NCI-H2196 treated with DMSO at 0.1 percent for 48 hours (cell line): ENCODE results near the gene RSPH9.
A peak's percentile ranks its signal among the peaks of the same experiment; 100 is the strongest.

Experiments
- DNase-seq: peaks from one replicate; lab custom pipeline; 2025; ENCODE audit not compliant: unreplicated experiment; lab: John Stamatoyannopoulos, UW

The RSPH9 gene

DNA sequence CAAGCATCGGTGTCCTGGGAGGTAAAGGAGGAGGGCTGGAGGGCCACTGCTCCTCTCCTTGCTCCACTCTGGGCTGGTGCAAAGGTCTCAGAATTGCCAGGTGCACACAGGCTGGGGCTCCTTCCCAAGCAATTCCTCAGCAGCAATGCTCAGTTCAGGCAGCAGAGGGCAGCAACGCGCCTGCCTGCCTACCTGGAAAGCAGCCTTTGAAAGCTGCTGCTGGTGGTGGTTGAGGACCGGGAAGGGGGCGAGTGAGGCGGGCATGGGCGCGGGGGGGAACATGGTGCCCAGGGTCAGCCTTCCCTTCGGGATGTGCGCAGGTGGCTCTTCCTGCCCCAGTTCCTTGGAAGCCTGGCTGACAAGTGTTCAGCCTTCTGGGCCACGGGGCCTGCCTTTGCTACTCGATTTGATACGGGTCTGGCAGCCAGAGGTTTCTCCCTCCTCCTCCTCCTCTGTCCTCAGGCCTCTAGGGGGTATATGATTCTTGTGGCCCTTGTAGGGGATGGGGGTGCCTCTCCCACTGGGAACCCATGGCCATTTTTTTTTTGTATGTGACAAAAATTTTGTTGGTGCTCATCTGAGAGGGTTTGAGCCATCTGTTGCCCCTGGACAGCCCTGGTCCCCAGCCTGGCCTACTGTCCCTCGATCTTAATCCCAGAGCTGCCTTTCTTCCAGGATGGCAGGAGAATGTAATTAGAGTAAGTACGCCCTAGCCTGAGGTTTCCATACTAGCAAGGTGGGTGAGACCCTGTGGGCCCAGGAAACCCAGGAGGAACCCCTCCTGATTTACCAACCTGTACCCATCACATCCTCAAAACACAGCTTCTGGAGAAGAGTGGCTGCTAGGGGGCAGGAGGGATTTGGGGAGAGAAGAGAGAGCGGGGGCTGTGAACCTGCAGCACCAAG, 22.7 kb downstream of the RSPH9 start:
- DNase-seq = peak; percentile 31

DNA sequence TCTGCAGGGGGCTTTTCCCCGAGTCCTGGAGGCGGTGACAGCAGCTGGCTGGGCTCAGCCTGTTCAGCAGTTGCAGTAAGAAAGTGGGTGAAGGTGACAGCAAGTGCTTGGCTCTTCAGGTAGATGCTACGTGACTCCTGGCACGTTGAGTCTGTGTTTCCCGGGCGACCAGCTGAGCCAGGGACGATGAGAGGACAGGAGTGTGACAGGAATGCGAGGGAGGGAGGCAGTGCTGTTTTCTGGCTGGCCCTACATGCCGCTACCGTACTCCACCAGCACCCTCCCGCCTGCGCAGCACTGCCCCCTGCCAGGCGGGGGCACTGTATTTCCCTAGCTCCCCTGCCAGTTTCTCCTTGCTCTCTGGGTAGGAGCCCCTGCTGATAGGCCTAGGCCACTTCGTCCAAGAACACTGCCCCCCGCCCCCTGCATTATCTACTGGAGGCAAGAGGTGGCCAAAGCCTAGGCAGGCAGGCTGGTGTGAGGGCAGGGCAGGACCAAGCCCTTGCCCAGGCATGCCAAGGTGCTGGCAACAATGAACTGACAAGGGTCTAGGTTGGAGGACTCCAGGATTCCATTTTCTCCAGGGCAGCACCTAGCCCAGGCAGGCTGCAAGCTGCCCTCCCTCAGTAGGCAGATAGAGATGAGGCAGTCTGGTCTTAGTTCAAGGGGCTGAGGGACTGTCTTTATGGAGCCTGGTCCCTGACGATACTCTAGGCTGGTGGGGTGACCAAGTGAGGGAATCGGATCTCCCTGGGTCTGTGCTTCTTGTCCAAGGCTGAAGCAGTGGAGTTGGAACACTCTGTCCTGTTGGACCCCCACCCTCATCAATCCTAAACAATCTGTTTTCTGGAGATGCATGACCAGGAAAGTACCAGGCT, 23.6 kb downstream of the RSPH9 start:
- peak; percentile 11 for DNase-seq

DNA sequence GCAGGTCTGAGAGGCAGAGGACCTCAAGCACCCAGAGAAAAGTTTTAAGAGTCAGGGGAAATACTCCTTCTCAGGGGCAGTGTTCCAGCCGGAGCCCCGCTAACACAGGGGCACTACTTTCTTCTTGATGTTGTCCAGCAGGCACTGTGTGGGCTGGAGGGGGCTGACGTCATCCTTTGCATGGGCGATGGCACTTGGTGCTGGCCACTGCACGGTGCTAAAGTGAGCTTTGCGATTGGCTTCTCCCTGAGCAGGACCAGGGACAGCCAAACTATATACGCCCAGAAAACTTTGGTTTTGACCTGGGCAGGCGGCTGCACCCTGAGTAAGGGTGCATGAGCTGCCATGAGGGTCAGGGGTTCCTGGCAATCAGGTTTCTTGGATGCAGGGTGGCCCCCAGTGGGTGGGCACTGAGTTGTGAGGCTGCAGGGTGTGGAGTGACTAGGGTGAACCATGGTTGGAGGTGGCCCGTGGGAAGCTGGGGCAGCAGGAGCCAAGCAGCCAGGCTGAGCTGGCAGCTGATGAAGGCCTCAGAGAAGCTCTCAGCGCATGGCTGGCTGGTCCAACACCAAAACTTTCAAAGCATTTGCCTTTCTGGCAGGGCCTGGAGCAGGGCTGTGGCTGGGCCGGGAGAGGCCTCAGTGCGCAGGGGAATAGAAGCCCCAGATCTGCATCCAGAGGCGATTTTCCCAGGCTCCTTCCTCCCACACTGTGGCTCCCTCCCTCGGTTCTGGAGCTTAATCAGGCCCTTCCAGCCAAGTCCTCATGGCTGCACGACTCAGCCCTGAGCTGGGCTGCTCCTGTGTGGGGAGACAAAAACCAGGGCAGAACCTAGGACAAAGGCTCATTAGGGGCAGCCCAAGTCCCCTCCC, 24.4 kb downstream of the RSPH9 start:
- DNase-seq = no peak

DNA sequence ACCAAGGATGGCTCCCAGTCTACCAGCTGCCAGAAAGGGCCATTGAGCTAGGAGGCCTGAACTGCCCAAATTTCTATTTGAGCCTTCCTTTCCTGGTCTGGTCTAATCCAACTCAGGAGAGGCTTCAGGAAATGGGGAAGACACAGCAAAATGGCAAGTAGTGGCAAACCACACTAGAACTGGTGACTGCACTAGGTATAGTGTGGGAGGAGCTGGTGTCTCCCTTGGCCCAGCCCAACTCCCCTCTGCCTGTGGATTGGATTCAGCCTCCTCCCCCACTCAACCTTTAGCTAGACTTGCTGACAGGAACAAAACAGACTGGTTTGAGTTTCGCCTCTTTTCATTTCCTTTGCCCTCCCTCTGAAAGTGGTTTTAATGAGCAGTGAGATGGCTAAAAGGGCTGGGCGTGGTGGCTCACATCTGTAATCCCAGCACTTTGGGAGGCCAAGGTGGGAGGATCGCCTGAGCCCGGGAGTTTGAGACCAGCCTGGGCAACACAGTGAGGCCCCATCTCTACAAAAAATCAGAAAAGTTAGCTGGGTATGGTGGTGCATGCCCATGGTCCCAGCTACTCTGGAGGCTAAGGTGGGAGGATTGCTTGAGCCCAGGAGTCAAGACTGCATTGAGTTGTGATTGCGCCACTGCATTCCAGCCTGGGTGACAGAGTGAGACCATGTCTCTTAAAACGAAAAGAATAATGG, 25.2 kb downstream of the RSPH9 start:
- DNase-seq = no peak

DNA sequence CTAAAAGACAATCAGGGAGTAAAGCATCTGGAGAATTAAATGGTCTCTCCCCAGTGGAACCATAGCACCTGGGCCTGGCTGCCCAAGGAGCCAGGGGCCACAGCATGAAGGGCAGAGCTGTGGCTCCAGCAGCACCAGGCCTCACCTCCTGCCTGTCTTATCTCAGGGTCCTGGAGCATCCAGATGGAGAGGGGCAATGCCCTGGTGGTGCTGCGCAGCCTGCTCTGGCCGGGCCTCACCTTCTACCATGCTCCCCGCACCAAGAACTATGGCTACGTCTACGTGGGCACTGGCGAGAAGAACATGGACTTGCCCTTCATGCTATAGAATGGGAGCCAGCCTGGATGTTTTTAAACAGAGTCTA, 25.8 kb downstream of the RSPH9 start:
- DNase-seq = no peak

DNA sequence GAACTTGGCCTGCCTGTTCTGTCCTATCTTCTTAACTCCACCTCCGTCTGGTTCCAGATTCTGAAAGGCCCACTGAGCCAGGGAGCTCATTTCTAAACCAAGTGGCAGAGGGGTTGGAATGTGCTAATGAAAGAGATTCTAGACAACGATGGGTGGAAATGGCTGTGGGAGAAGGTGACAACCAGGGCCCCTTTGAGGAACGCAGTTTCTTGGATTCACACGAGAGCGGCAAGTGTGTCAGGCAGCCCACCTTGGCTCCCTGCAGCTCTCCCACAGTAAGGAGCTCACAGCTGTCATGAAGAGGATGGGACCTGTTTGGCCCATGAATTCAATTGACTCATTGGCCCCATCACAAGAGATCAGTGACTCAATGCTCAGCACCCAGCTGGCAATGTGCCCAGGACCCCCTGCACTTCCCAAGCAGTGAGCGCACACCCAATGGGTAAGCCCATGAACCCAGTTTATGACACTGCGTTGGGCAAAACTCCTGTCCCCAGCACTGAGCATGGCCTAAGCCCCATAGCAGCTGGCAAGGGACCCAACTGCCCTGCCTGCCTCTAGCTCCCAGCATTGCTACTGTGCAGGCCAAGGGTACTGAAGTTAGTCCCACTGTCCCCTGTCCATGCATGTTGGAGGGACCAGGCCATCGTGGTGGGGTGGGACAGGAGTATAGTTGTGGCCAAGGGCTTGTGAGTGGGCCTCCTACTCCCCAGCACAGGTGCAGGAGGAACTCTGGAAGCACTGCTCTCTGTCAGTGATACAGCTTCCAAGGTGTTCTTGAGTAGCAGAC, 26.4 kb downstream of the RSPH9 start:
- DNase-seq = no peak

DNA sequence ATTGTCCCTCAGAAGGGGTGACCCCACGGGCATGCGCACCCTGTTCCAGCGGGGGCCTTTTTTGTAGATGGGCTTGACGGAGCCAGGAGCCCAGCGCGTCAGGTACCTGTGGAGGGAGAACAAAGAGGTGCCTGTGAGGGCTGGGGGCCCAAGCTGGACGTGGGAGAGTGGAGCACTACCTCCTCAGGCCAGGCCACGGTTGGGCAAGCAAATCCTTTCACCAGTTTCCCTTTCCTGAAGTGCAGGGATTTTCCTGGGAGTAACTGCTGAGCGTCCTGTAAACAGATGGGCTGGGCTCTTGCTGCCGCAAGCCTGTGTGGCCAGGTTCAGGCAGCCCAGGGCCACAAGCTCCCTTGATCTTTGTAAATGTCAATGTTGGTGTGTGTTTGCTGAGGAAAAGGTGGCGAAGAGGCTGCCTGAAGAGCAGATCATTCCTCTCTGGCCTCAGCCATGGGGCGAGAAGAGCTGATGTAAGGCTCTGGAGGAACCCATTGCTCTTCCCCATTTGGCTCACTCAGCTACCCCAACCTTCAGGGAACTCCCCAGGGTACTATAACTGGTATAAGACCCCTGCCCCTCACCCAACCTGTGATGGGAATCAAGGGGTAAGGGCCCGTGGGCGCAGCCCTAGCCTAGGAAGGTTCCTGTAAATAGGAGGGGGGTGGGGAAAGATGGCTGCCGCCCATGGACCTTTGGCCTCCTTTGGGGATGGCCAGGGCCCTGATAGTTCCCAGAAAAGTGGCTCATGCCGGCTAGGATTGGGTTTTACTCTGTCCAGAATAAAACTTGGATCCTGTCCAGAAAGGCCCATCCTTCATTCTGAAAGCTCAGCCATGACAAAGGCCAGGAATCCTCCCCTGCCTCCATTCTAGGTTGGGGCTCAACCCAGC, 27.2 kb downstream of the RSPH9 start:
- no peak for DNase-seq

DNA sequence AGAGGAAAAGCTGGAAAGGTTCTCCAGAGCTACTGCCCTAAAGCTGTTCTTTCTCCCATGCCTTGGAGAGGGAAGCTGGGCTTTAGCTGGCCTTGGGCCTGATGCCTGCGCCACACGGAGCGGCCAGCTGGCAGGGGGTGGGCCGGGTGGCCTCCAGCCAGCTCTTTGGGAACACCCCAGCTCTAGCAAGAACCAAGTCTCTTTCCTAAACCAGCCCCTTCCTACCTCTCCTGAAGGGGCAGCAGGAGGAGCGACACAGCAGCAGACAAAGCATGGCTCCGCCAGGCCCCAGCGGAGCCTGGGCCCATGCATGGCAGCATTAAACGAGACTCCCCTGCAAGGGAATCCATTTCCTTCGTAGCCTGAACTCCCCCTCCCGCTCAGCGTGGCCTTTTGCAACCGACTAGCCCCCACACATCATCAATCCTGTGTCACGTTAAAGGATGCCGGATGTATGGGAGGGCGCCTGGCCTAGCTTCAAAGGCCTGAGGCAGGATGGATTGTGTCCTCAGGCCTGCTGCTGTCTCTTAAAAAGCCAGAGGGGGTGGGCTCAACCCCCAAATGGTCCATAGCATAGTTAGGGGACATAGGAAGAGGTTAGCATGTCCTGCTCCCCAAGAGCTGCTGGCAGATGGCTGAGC, 28.7 kb downstream of the RSPH9 start:
- DNase-seq = no peak

DNA sequence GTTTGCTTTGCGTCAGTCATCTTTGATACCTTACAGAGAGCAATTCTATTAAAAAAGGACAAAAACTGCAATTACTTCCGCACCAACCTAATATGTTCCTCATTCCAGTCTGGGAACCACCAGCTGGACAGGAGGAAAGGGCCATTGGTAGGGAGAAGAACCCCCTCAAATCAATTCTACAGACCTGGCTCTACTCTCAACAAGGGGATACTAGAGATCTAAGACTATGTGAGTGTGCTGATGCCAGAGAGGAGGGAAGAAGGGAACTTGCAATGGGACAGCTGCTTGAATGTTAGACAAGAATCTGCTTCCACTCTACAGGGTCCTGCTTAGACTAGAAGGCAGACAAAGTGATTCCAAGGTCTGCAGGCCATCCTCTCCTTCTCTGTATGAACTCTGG, 29.5 kb downstream of the RSPH9 start:
- no peak for DNase-seq

DNA sequence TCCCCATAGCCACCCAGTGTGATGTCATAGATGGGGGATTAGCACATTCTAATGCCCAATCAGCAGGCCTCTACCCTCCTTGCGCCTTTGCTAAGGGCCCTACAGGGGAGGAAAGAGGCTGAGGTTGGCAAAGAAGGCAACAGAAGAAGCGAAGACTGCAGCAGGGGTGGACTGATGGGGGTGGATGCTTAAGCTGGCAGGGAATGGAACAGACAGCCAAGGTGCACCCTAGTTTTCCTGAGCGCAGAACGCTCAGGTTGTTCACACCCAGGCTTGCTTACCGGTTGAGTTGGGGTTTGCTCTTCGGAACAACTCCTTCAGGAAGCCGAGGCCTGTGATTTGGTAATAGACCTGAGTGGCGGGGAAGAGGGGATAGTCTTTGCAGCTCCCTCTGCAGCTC, 30.1 kb downstream of the RSPH9 start:
- DNase-seq = no peak

DNA sequence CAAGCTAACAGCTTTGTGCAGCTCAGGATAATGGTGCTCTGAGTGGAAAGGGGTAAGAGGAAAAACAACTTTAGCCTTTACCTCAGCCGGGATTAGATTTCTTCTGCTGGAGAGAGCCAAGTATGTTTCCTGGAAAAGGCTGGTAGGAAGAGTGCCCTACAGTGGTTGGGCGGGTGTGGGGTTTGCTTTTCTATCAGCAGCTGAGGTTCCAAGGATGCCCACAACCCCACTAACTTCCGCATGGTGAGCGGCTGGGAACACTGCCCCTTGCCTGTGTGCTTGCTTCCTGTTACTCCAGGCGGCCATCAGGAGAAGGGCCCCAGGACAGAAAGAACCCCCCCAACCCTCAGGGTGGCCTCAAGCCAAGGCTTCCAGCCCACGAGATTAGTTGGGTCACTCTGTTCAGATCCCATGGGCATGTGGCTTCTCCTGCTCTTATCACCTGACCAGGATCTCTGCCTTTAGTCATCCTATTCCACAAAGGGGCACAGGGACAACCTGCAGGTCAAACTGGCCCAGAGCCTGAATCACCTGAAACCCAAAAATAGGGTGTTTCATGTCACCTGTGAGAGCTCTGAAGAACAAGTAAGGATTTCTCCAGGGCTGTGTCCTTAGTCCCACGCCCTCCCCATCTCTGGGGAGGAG, 32.2 kb downstream of the RSPH9 start:
- DNase-seq = no peak

DNA sequence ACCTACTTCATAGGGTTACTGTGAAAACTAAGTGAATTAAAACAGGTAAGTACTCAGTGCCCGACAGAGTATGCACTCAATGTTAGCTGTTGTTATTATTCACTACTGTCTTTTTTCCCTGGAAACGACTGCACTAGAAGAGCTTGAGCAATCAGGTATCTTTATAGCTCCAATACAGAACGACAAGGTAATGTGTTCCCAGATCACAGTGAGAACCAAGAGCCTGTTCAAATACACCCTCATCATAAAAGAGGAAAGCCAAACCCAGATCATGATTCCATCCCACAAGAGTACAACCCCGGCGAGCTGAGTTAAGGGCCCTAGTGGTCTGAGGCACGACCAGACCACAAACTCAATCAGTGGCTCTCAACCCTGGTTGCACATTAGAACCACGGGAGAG, 32.9 kb downstream of the RSPH9 start:
- no peak for DNase-seq

DNA sequence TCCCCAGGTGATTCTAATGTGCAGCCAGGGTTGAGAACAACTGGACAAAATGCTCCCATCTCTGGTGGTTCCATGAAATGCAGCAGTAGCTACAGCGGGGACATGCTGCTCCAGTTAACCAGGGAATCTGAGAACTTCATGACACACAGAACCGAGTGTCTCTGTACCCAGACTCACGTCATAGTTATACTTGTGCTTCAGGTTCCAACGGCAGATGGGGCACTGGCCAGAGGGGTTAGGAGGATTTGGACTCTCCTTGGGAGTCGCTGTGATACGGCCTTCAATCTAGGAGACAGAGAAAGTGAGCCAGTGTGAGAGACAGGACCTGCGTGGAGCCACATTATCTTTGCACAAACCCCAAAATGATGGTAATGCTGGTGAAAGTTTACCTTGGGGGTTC, 33.5 kb downstream of the RSPH9 start:
- no peak for DNase-seq

DNA sequence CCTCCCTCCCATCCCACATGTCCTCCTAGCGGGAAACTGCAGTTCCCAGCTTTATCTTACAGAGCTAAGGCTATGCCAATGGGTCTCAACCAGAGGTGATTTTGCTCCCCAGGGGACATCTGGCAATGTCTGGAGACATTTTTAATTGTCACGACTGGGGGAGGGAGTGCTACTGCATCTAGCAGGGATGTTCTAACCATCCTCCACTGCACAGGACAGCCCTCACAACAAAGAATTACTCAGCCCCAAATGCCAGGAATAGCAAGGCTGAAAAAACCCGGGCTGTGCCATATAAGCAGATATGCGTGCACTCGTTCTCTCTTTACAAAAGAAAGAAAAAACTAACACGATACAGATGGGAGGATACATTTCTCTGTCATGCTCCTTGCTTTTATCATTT, 34.2 kb downstream of the RSPH9 start:
- no peak for DNase-seq

DNA sequence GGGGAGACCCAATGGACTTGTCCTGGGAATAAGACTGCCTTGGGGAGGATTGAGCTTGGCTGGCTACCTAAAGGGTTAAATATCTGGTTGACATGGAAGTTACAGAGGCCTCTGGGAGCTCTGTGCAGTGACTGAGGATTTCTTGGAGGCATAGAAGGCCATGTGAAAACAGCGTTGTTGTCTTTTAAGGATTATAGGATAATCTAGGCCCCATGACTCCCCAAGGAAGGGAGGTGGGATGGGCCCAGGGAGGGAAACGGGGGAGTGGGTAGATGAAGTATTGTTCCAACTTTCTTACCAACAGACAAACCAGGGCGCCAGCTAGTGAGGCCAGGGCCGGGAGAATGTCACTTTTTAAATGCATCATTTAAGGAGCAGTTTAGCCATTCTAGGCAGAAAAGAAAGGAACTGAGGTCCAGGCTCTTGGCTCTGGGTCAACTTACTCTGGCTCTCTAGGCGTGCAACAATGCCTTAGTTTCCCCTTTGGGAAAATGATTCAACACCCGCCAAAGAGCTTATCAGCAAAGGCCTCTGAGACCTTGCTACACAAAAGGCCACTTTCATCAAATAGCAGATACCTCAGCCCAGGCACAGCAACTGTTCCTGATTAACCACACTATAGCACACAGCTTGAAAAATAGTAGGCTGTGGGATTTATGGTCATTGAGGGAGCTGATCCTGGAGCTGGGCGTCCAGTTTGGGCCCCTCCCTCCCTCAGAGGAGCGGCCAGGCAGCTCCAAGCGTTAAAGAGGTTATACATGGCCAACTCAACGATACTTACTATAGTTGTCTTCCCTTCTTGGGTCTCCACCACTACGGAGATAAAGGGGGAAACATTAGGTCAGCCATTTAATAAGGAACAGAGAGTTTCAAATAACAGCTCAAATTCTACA, 35.7 kb downstream of the RSPH9 start:
- no peak for DNase-seq

DNA sequence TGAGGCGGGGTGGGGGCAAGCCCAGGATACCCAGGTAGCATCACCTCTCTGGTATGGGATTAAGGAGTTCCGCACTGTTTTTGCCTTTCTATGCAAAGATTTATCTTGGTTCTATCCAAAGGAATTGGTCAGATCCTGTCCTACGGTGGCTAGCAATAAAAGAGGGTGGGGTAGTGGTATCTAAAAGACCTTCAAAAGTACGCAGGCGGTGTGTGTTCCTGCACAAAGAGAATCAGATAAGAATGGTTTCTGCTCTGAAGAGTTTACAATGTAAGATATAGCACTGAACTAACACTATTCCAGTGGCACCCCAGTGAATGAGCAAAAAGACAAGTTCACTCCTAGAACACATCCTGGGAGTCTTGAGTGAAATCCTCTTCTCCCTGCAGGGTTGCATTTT, 36.5 kb downstream of the RSPH9 start:
- DNase-seq = no peak
